ENCODE results near the gene PLPP7. TPM values are rescaled to one million over a fixed set of nuclear protein-coding genes. Genes with fewer than 3 reads are reported as not detected.
"Not testable (repeated sequence)": the region's sequence is repeated elsewhere in the genome, so short reads cannot be mapped to it uniquely, and the experiment has no call there.

Gene PLPP7
- total RNA-seq, 1 donor from 2014 or later, result 107 TPM

DNA sequence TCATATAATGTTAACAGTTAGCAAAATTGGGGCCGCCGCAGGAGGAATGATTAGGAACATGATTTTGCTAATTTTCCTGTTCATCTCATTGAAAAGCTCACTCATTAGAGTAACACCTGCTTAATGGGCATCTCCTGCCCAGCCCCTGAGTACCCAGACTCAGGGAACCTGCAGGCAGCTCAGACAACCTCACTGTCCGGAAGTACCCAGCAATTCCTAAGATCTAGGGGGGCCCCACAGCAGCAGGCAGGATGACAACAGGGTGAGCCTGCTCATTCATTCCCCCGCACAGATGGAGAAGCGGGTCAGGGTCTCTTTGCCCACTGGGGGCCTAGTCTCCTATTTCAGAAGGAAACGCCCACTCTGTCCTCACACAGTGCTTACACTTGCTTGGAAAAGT, 25.8 kb upstream of the PLPP7 start:
- intact Hi-C loops (cut with DNase I), result no loop called here

GRCh38 chr9:131264231-131264630, 25.3 kb upstream of the PLPP7 start:
- DNase-seq (ENCODE audit: missing footprints), result no peak
- ATAC-seq, result peak; percentile 6
- intact Hi-C loops (cut with DNase I), result no loop called here

More for the DNA sequence above, 25.8 kb upstream of the PLPP7 start:
- DNase-seq (ENCODE audit: missing footprints), result no peak
- no peak for ATAC-seq

DNA sequence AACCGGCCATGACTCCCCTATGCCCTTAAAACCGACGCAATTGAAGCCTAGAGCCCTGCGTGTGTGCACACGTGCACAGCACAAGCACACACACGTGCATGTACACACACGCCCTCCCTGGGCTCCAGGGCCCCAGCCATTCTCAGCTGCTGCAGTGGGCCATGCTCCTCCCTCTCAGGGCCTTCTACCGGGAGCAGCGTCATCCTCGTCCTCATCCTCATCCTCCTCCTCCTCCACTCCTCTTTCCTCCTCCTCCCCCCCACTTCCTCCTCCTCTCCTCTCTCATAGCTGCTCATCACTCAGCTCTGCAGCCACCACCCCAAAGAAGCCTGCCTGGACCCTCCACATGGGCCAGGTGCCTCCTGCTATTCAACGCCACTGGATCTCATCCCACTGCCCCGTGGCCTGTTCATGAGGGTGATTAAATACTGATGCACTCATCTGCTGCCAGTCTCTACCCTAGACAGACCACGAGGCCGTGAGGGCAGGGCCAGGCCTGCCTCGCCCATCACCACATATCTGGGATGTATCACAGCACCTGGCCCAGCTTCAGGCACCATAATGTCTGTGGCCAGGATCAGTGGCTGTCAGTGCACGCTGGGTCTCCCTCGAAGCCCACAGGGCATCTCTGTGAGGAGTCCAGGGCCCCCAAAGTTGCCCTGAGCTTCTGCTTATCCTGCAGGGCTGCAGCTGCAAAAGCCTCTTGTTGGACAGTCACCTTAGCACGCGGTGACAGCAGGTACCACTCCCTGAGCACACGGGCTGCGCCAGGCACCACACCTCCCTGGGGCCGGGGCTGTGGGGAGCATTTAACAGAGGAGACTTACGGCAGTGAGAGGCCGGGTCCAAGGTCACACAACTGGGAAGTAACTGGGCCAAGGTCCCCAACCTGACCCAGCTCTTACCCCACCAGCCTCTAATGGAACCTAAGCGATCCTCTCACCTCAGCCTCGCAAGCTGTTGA, 23.0 kb upstream of the PLPP7 start:
- ATAC-seq (peak; percentile 18), DNase-seq (ENCODE audit: missing footprints) (no peak)
- intact Hi-C loops (cut with DNase I), result no loop called here

GRCh38 chr9:131270171-131271015, 19.1 kb upstream of the PLPP7 start:
- DNase-seq (ENCODE audit: missing footprints) (peak; percentile 92), ATAC-seq (peak; percentile 67)
- intact Hi-C loops (cut with DNase I), result loop anchor here (1.0 kb wide), 1 partner anchor 14 kb away; no protein-coding TSS in a partner anchor

DNA sequence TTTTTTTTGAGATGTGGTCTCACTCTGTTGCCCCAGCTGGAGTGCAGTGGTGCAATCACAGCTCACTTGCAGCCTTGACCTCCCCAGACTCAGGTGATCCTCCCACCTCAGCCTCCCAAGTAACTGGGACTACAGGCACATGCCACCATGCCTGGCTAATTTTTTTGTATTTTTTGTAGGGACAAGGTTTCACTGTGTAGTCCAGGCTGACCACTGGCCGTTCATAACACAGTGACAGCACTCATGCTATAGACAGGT, 18.6 kb upstream of the PLPP7 start:
- DNase-seq (ENCODE audit: missing footprints); ATAC-seq; intact Hi-C loops (cut with DNase I): not testable (repeated sequence)

DNA sequence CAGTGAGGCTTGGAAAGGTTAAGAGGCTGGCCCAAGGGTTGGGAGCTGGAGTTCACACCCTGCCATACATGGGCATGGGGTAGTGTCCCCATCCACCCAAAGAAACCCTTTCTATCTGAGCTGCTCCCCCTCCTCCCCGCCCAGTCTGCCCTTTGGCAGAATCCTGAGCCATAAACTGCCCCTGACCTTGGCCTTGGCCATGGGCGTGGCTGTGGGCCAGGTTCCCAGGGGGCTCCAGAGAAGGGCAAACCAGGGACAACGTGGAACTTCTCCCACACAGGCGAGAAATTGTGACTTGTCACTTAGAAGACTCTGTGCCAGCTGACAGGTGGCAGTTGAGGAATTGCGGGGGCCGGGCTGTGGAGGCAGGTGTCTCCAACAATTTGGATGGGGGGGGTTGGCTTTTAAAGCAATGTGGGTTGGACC, 18.0 kb upstream of the PLPP7 start:
- intact Hi-C loops (cut with DNase I), result no loop called here
- DNase-seq (ENCODE audit: missing footprints) (peak; percentile 52), ATAC-seq (no peak)

- no peak for ATAC-seq
- intact Hi-C loops (cut with DNase I), result no loop called here
- DNase-seq (ENCODE audit: missing footprints), result peak; percentile 33
Measured at GRCh38 chr9:131272212-131272611, 17.3 kb upstream of the PLPP7 start.

- intact Hi-C loops (cut with DNase I), result no loop called here
- ATAC-seq (no peak), DNase-seq (ENCODE audit: missing footprints) (peak; percentile 81)
Measured at GRCh38 chr9:131273146-131273855, 16.2 kb upstream of the PLPP7 start.

DNA sequence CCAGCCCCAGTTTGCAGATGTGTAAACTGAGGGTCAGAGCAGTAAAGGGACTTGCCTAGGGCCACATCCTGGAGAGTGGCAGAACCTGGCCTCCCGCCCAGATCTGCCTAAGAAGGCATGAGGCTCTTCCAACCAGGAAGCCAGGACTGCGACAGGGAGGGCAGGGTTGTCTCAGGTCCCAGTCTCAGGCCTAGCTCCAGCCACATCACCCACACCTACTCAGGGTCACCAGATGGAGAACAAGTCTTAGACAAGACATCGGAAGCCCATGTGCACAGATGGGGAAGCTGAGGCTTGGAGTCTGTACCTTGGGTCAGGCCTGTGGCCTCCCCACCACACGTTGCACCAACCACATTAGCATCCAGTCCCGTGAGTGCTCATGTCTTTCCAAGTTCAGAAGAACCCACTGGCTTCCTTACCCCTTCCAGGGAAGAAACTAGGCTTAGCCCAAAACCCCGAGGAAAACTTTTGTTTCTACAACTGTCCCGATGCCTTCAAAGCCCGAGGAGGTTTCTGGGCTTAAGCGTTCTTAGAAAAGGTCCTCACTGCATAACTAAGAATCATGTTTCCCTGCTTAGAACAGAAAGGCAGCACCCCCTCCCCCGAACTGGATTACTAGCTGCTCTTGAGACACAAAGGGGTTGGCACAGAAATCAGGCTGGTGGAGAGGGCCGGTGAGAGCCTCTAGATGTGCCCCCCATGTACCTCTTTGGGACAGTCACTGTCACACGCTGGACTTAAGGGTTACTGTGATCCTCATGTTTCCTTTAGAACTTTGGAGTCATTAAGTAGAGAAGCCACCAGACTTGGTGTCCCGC, 15.5 kb upstream of the PLPP7 start:
- peak; percentile 37 for DNase-seq (ENCODE audit: missing footprints)
- ATAC-seq, result no peak
- intact Hi-C loops (cut with DNase I), result loop anchor here (2.0 kb wide), 2 partner anchors 35 to 95 kb away; no protein-coding TSS in a partner anchor

DNA sequence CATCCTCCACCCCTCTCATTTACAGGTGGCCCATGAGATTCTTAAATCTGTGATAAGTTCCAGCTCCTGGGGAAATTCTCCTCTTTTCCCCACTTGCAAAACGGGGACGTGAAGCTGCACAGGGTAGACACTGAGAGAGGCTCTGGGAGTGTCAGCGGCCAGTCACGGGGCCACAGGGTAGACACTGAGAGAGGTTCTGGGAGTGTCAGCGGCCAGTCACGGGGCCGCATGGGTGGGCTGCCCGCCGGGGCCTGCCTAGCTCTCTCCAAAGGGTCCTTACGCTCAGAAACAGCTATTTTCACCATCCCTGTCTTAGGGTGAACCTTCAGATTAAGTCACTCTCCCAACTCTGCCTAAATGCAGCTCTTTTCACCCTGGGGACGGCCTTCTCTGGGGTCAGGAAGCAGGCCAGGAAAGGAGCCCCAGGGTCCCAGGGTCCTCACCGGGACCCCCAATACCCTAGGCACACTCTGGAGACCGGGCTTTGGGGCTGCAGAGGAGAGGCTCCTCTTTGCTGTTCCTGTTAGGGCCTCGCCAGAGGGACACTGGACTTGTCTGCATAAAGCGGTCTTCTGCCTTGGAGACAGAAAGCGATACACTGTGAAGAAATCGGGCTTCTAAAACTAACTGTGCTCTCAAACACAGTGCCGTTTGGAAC, 14.7 kb upstream of the PLPP7 start:
- intact Hi-C loops (cut with DNase I), result loop anchor here (2.0 kb wide), 2 partner anchors 36 to 96 kb away; no protein-coding TSS in a partner anchor
- DNase-seq (ENCODE audit: missing footprints) (peak; percentile 83), ATAC-seq (peak; percentile 44)

- DNase-seq (ENCODE audit: missing footprints) (peak; percentile 76), ATAC-seq (peak; percentile 58)
- intact Hi-C loops (cut with DNase I), result loop anchor here (2.0 kb wide), 2 partner anchors 37 to 97 kb away; no protein-coding TSS in a partner anchor
Measured at GRCh38 chr9:131275332-131276093, 14.0 kb upstream of the PLPP7 start.

DNA sequence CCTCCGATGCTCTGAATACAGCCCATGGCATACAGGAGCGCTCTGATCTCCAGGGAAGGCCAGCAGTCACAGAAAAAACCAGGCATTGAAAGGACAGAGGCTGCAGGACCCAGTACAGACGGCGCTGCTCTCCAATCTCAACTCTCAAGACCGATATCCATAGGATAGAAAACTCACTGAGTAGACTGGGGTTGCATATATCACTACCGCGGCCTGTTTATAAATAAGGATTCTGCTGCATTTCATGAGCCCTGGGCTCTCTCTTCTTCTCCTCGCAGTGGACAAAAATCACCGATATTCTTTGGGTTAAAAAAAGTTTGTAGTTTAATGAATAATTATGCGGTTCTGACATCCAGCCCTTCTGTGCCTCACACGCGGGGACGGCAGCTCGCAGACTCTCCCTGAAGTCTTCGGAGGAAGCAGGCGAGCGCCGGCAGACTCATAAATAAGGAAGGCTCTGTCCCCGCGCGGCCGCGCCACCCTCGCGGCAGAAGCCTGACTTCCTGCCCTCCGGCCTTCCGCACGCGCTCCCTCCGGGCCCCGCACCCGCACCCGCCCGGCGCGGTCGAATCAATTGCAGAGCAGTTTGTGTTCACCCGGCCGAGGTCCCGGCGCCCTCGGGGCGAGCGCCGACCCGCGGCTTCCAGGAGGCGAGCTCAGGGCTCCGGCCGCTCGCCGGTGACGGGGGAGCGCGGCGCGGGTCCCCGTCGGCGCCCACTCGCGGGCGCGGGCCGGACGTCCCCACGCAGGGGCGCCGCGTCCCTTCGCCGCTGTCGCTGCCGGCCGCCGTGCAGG, 13.2 kb upstream of the PLPP7 start, which contains the start of gene FAM78A:
Gene FAM78A, minus strand, starts transcription at position 417 of the 795 bp plus-strand sequence. Its CDS starts 331 bp downstream, at position 86.
- ATAC-seq, result no peak
- intact Hi-C loops (cut with DNase I), result no loop called here
- DNase-seq (ENCODE audit: missing footprints), result peak; percentile 95

- DNase-seq (ENCODE audit: missing footprints), result no peak
- peak; percentile 6 for ATAC-seq
- intact Hi-C loops (cut with DNase I), result no loop called here
Measured at GRCh38 chr9:131276891-131277286, 12.6 kb upstream of the PLPP7 start.

DNA sequence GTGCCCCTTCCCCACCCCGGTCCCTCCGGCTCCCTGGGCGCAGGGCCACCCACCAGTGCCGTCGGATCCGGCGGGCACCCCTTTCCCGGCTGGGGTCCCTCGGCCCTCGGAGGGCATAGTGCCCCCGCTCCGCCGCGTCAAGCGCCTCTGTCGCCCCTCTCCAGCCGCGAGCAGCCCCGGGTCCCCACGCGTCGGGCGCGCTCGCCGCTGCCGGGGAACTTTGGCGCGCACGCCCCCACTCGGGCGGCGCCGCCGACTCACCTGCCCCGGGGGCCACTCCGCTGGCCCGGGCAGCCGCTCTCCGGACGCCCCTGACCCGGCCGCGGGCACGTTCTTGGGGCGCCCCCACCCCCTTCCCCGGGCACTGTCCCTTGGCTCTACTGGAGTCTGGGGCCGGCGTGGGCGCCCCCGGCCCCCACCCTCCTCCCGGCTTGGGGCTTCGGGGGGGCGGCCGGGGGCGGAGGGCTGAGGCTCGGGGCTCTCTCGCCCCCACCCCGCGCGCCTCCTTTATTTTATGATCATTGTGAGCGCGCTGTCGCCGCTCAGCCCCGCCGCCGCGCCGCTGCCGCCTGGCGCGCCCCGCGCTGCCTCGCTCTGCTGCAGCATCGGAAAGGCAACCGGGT, 12.1 kb upstream of the PLPP7 start:
- DNase-seq (ENCODE audit: missing footprints), result no peak
- intact Hi-C loops (cut with DNase I), result no loop called here
- no peak for ATAC-seq

GRCh38 chr9:131277910-131278701, 11.4 kb upstream of the PLPP7 start:
- intact Hi-C loops (cut with DNase I), result loop anchor here (2.0 kb wide), 1 partner anchor 57 kb away; no protein-coding TSS in a partner anchor
- DNase-seq (ENCODE audit: missing footprints), result peak; percentile 90

More at GRCh38 chr9:131277910-131278701, 11.4 kb upstream of the PLPP7 start:
- ATAC-seq, result peak; percentile 66

Data from Right ventricle myocardium inferior (tissue), 1 donor.